ENCODE results near the gene CLEC2D.
"Not testable (repeated sequence)": the region's sequence is repeated elsewhere in the genome, so short reads cannot be mapped to it uniquely, and the experiment has no call there.

CLEC2D gene

GRCh38 chr12:9640024-9640423, 29.5 kb upstream of the CLEC2D start:
- H4K20me1 ChIP-seq (ENCODE audit: insufficient read depth, low read length), result no peaks in the 10 kb centered on the region
- H2AFZ ChIP-seq (ENCODE audit: low read length), result no peak overlapping the region
- H3K9ac ChIP-seq (ENCODE audit: low read length), result no peak overlapping the region
- H3K4me3 ChIP-seq (ENCODE audit: low read depth, low read length, poor library complexity, severe bottlenecking), result no peak overlapping the region
- H3K9me3 ChIP-seq (ENCODE audit: low read length), result peaks cover 6% of the 10 kb centered on the region; the same call in 1 of the 2 replicates
- no peak overlapping the region for H3K27ac ChIP-seq (ENCODE audit: low read depth, low read length, poor library complexity, severe bottlenecking)
- no peaks in the 10 kb centered on the region for H3K27me3 ChIP-seq (ENCODE audit: insufficient read depth, low read length)
- peaks cover 11% of the 10 kb centered on the region; the same call in 1 of the 2 replicates for H3K36me3 ChIP-seq (ENCODE audit: insufficient read depth, low read length)
- H3K4me1 ChIP-seq (ENCODE audit: insufficient read depth, low read length, severe bottlenecking), result peaks cover 12% of the 10 kb centered on the region
- H3F3A ChIP-seq (ENCODE audit: insufficient read depth, low read length), result no peaks in the 10 kb centered on the region
- H3K79me2 ChIP-seq (ENCODE audit: insufficient read depth, low read length), result no peaks in the 10 kb centered on the region
- no peaks in the 10 kb centered on the region for H3K9me2 ChIP-seq (ENCODE audit: low read depth, low read length)
- TF ChIP-seq, protein P1, sequence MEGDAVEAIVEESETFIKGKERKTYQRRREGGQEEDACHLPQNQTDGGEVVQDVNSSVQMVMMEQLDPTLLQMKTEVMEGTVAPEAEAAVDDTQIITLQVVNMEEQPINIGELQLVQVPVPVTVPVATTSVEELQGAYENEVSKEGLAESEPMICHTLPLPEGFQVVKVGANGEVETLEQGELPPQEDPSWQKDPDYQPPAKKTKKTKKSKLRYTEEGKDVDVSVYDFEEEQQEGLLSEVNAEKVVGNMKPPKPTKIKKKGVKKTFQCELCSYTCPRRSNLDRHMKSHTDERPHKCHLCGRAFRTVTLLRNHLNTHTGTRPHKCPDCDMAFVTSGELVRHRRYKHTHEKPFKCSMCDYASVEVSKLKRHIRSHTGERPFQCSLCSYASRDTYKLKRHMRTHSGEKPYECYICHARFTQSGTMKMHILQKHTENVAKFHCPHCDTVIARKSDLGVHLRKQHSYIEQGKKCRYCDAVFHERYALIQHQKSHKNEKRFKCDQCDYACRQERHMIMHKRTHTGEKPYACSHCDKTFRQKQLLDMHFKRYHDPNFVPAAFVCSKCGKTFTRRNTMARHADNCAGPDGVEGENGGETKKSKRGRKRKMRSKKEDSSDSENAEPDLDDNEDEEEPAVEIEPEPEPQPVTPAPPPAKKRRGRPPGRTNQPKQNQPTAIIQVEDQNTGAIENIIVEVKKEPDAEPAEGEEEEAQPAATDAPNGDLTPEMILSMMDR (IDR thresholded peaks at IDR 0.05; ENCODE audit: low read length), result no peak
- TF ChIP-seq EZH2 (IDR thresholded peaks at IDR 0.05; ENCODE audit: borderline replicate concordance, low read length), result no peak
- no peak overlapping the region for H3K4me2 ChIP-seq (ENCODE audit: low read length)

DNA sequence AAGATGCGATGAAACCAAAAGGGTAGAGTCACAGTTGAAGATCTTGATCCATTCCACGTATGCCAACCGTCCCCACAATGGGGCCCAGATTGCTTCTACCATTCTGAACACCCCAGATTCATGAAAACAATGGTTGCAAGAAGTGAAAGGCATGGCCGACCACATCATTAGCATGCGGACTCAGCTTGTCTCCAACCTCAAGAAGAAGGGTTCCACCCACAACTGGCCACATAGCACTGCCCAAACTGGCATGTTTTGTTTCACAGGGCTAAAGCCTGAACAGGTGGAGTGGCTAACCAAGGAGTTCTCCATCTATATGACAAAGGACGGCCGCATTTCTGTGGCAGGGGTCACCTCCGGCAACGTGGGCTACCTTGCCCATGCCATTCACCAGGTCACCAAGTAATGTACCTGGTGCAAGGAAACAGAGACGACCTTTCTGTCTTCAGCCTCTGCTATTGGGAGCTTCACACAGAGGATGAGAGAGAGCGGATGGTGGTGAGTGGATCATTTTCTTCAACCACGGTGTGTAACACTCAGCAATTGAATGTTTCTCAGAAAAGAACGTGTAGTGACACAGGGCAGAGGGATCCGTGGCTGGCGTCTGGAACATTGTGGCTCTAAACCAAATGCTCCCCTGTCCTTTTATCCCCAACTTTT, 26.8 kb upstream of the CLEC2D start:
- Histone ChIP-seq H3K4me2 (ENCODE audit: low read length) (no peak overlapping the region), H3K27ac (ENCODE audit: low read depth, low read length, poor library complexity, severe bottlenecking) (no peak overlapping the region), H3K36me3 (ENCODE audit: insufficient read depth, low read length) (peaks cover 1% of the 10 kb centered on the region; the same call in 1 of the 2 replicates), H4K20me1 (ENCODE audit: insufficient read depth, low read length) (no peaks in the 10 kb centered on the region), H3K79me2 (ENCODE audit: insufficient read depth, low read length) (no peaks in the 10 kb centered on the region), H3K4me3 (ENCODE audit: low read depth, low read length, poor library complexity, severe bottlenecking) (no peak overlapping the region), H3F3A (ENCODE audit: insufficient read depth, low read length) (peaks cover 5% of the 10 kb centered on the region; the same call in 1 of the 2 replicates), H3K27me3 (ENCODE audit: insufficient read depth, low read length) (no peaks in the 10 kb centered on the region), H3K9me2 (ENCODE audit: low read depth, low read length) (no peaks in the 10 kb centered on the region), H2AFZ (ENCODE audit: low read length) (no peak overlapping the region), H3K9me3 (ENCODE audit: low read length) (peaks cover 6% of the 10 kb centered on the region; the same call in 1 of the 2 replicates), H3K9ac (ENCODE audit: low read length) (no peak overlapping the region), H3K4me1 (ENCODE audit: insufficient read depth, low read length, severe bottlenecking) (peaks cover 11% of the 10 kb centered on the region)
- TF ChIP-seq, protein P1 (IDR thresholded peaks at IDR 0.05; ENCODE audit: low read length), result no peak
- no peak for TF ChIP-seq EZH2 (IDR thresholded peaks at IDR 0.05; ENCODE audit: borderline replicate concordance, low read length)

DNA sequence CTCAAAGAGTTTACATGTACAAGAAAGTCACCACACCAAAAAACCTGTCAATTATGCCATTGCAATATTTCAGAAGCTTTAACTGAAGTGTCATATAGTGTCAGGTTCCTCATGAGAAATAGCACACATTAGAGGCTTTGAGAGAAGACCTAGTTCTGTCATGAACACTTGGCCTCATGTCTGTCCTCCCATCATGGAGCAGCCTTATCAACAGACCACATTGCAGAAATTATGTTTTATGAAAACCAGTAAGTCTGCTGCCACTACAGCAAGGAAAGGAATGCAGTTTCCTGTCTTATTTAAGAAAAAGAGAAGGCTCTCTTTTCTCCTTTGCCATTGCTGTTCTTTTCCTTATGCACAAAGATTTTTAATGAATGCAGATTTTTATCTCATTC, 26.2 kb upstream of the CLEC2D start:
- TF ChIP-seq, protein P1 (IDR thresholded peaks at IDR 0.05; ENCODE audit: low read length), result no peak
- no peak for TF ChIP-seq EZH2 (IDR thresholded peaks at IDR 0.05; ENCODE audit: borderline replicate concordance, low read length)

GRCh38 chr12:9644985-9645551, 24.4 kb upstream of the CLEC2D start:
- not testable (repeated sequence) for H3K9me3 ChIP-seq (ENCODE audit: low read length); H3K4me3 ChIP-seq (ENCODE audit: low read depth, low read length, poor library complexity, severe bottlenecking); H3F3A ChIP-seq (ENCODE audit: insufficient read depth, low read length); H2AFZ ChIP-seq (ENCODE audit: low read length); H4K20me1 ChIP-seq (ENCODE audit: insufficient read depth, low read length); H3K79me2 ChIP-seq (ENCODE audit: insufficient read depth, low read length); H3K36me3 ChIP-seq (ENCODE audit: insufficient read depth, low read length); H3K4me2 ChIP-seq (ENCODE audit: low read length); H3K9ac ChIP-seq (ENCODE audit: low read length); H3K9me2 ChIP-seq (ENCODE audit: low read depth, low read length); H3K27ac ChIP-seq (ENCODE audit: low read depth, low read length, poor library complexity, severe bottlenecking); H3K27me3 ChIP-seq (ENCODE audit: insufficient read depth, low read length)
- peaks cover 15% of the 10 kb centered on the region for H3K4me1 ChIP-seq (ENCODE audit: insufficient read depth, low read length, severe bottlenecking)

More for the DNA sequence above, 26.2 kb upstream of the CLEC2D start:
- Histone ChIP-seq H3F3A (ENCODE audit: insufficient read depth, low read length) (peaks cover 5% of the 10 kb centered on the region; the same call in 1 of the 2 replicates), H3K4me1 (ENCODE audit: insufficient read depth, low read length, severe bottlenecking) (peaks cover 13% of the 10 kb centered on the region), H3K4me3 (ENCODE audit: low read depth, low read length, poor library complexity, severe bottlenecking) (no peak overlapping the region), H3K79me2 (ENCODE audit: insufficient read depth, low read length) (no peaks in the 10 kb centered on the region), H2AFZ (ENCODE audit: low read length) (no peak overlapping the region), H3K36me3 (ENCODE audit: insufficient read depth, low read length) (no peaks in the 10 kb centered on the region; the same call in 1 of the 2 replicates), H3K4me2 (ENCODE audit: low read length) (no peak overlapping the region), H3K9me3 (ENCODE audit: low read length) (peaks cover 6% of the 10 kb centered on the region; the same call in 1 of the 2 replicates), H3K9ac (ENCODE audit: low read length) (no peak overlapping the region), H3K9me2 (ENCODE audit: low read depth, low read length) (no peaks in the 10 kb centered on the region), H4K20me1 (ENCODE audit: insufficient read depth, low read length) (no peaks in the 10 kb centered on the region), H3K27ac (ENCODE audit: low read depth, low read length, poor library complexity, severe bottlenecking) (no peak overlapping the region), H3K27me3 (ENCODE audit: insufficient read depth, low read length) (no peaks in the 10 kb centered on the region)
